Right cardiac atrium (tissue), 5 donors: ENCODE measurements around the gene UQCRC1. TPM values are rescaled to one million over a fixed set of nuclear protein-coding genes. Genes with fewer than 3 reads are reported as not detected.
A peak's percentile ranks its signal among the peaks of the same experiment; 100 is the strongest.
"Not testable (repeated sequence)": the region's sequence is repeated elsewhere in the genome, so short reads cannot be mapped to it uniquely, and the experiment has no call there.

Source experiments
- ATAC-seq, 2 donors: fragments of 200-7000 bp; cut with Tn5 transposase; one replicate each; pipeline versions ENCODE4 v1.8.0 to v1.9.1; 2020; ENCODE audit warnings: moderate library complexity in 2 of 2, mild to moderate bottlenecking in 1 of 2
- DNase-seq, 3 donors: peaks; one replicate each; pipeline ENCODE4 v3.0.0-alpha.2; 2020
- H3K27ac ChIP-seq: one replicate; pipeline ENCODE4 v1.5.1; 2013; ENCODE audit warnings: mild to moderate bottlenecking, low read length, control low read depth, moderate library complexity
- H3K27me3 ChIP-seq: one replicate; pipeline ENCODE4 v1.6.1; 2013; ENCODE audit not compliant: control insufficient read depth, insufficient read depth
- H3K4me1 ChIP-seq: one replicate; pipeline ENCODE4 v1.6.1; 2013; ENCODE audit warnings: low read length; ENCODE audit not compliant: control insufficient read depth, insufficient read depth
- H3K4me3 ChIP-seq: one replicate; pipeline ENCODE4 v1.5.1; 2013; ENCODE audit warnings: low read length, control low read depth
- H3K9me3 ChIP-seq: one replicate; pipeline ENCODE4 v1.6.1; 2013; ENCODE audit warnings: low read length; ENCODE audit not compliant: control insufficient read depth
- WGBS: extraction: QIAGEN DNeasy Blood & Tissue Kit; methylation state at CpG from one replicate; pipeline ENCODE4 v1.1.7; 2013; 5-methylcytosine and 5-hydroxymethylcytosine counted together
- intact Hi-C, 4 donors: fragments of 100-400 bp; cut with DNase I; formaldehyde crosslinking; loops; one replicate each; pipeline versions ENCODE4 v1.11.0 to v1.14.0; 2022 to 2023
- microRNA-seq, 2 donors: library from miRNA; unstranded; fragments of <30 nt; microRNA quantifications; one replicate each; pipeline ENCODE4 v1.2.0, GENCODE V29; 2020 to 2021
- polyA plus RNA-seq: library from polyadenylated mRNA; stranded (reverse); fragments of 200-250 nt; gene quantifications from one replicate; pipeline ENCODE4 v1.2.3, GENCODE V29; 2013
- total RNA-seq, 4 donors: library from RNA; stranded (reverse); fragmentation: NEBNext Ultra II Directional; extraction: Animal tissue kit (Norgen Biotek cat#: 25700); gene quantifications; one replicate each; pipeline ENCODE4 v1.2.1, GENCODE V29; 2021
- donor health status: healthy with polysubstance abuse.
- donor health status: DM: no; HTN: yes; CAD: no.
- donor health status: DM: no; HTN: no; CAD: no.
- donor health status: DM: no; HTN: yes; CAD: no; lungs with severe emphysema.
- donor health status: DM: yes; HTN: yes; CAD: no.

Gene UQCRC1
- total and polyA plus RNA-seq, 5 donors = 622 to 865 (median 649) TPM

DNA sequence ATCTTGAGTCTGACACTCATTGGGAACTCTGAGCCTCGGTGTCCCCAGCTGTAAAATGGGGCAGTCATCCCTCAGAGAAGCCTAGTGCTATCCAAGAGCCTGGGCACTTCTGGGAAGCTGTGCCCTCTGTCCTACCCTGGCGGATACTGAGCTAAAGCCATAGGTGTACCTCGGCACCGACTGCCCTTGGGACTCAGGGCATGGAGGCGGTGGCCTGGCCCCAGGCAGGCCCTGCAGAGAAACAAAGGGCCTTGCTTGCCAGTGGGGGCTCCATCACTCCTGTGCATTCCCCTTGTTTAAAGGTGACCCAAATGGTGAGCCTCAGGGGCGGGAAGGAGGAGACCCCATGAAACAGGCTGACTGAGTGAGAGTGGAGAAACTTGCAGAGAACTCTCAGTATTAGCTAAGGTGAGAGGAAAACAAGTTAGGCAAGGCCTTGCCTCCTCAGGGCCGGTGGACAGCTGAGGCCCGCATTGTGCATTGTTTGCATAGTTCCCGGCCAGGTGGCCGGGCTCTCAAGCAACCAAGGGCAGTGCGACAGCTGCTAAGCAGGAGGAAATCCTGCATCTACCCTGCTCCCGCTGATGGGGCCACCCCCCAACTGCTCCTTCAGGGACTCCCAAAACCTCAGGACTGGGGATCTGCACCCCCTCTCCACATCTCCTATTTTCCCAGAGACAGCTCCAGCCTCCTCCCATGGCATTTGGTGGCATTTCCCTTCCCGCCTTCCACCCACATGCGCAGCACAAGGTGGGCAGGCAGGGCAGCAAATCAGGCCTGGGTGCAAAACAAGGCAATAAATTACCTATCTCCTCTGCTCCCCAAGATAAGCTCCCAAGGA lies 57.1 kb downstream of the UQCRC1 start:
- no peak overlapping the region for H3K27ac ChIP-seq
- no peaks in the 10 kb centered on the region for H3K27me3 ChIP-seq
- 87% methylated on average over 14 of the region's 14 CpGs for WGBS
- no peak overlapping the region for H3K4me3 ChIP-seq
- no peaks in the 10 kb centered on the region for H3K4me1 ChIP-seq
- no peak for ATAC-seq
- peak in 2 of 3 donors; percentile 13 to 36 for DNase-seq
- no peaks in the 10 kb centered on the region for H3K9me3 ChIP-seq
- intact Hi-C loops = no loop called here

DNA sequence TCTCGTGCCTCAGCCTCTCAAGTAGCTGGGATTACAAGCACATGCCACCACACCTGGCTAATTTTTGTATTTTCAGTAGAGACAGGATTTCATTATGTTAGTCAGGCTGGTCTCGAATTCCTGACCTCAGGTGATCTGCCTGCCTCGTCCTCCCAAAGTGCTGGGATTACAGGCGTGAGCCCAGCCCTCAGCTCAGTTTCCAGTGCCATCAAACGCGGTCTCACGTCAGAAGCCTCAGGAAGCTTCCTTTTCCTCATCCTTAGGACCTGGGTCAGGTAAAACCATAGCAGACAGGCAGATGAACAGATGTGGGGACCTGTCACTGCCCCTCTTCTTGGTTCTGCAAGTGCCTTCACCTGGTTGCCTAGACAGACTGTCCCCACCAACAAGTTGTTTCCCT lies 57.8 kb downstream of the UQCRC1 start:
- H3K27me3 ChIP-seq, H3K27ac ChIP-seq, H3K9me3 ChIP-seq, H3K4me3 ChIP-seq, ATAC-seq, intact Hi-C loops, H3K4me1 ChIP-seq: not testable (repeated sequence)
- DNase-seq = peak in 1 of 3 donors; percentile 6
- WGBS = 90% methylated on average over 7 of the region's 7 CpGs

Small RNAs within 50 kb of the gene (microRNA-seq; reads per million reads assigned to microRNA genes)
- gene MIR4793 (0 reads per million in 2 donors), gene MIR6823 (0 reads per million in 2 donors), gene MIR711 (0 reads per million in 2 donors)

Other genes starting within 250 kb of the UQCRC1 start
- gene FBXW12, start 237.4 kb downstream of the UQCRC1 start, total RNA-seq = not detected
- not detected for gene FBXW12, start 237.4 kb downstream of the UQCRC1 start, polyA plus RNA-seq
- 10 to 100 TPM; 49.4 to 84.5 (median 55.0) TPM for gene PLXNB1, start 179.6 kb downstream of the UQCRC1 start, total RNA-seq
- 52.7 TPM for gene PLXNB1, start 179.6 kb downstream of the UQCRC1 start, polyA plus RNA-seq
- gene CCDC51, start 169.5 kb downstream of the UQCRC1 start, total RNA-seq = 10 to 100 TPM in 3 of 4 donors, 1 to 10 TPM in 1; 8.7 to 11.5 (median 11.1) TPM
- gene CCDC51, start 169.5 kb downstream of the UQCRC1 start, polyA plus RNA-seq = 11.2 TPM
- gene TMA7, start 169.4 kb downstream of the UQCRC1 start, total RNA-seq = 100 to 1,000 TPM; 187 to 270 (median 216) TPM
- gene TMA7, start 169.4 kb downstream of the UQCRC1 start, polyA plus RNA-seq = 526 TPM
- gene ATRIP, start 162.9 kb downstream of the UQCRC1 start, total RNA-seq = 1 to 10 TPM; 4.0 to 5.2 (median 4.3) TPM
- gene ATRIP, start 162.9 kb downstream of the UQCRC1 start, polyA plus RNA-seq = 3.5 TPM
- gene SHISA5, start 105.5 kb downstream of the UQCRC1 start, total RNA-seq = 10 to 100 TPM; 72.9 to 93.1 (median 76.2) TPM
- gene SHISA5, start 105.5 kb downstream of the UQCRC1 start, polyA plus RNA-seq = 57.0 TPM
- 1 to 10 TPM; 1.9 to 2.7 (median 2.1) TPM for gene PFKFB4, start 52.8 kb downstream of the UQCRC1 start, total RNA-seq
- 0.75 TPM for gene PFKFB4, start 52.8 kb downstream of the UQCRC1 start, polyA plus RNA-seq
- not detected for gene UCN2, start 45.9 kb downstream of the UQCRC1 start, total RNA-seq
- gene UCN2, start 45.9 kb downstream of the UQCRC1 start, polyA plus RNA-seq = 0.16 TPM
- 10 to 100 TPM in 2 of 4 donors, 1 to 10 TPM in 2; 4.8 to 20.4 (median 10.6) TPM for gene COL7A1, start 14.3 kb downstream of the UQCRC1 start, total RNA-seq
- 8.7 TPM for gene COL7A1, start 14.3 kb downstream of the UQCRC1 start, polyA plus RNA-seq
- not detected for gene TMEM89, start 12.1 kb upstream of the UQCRC1 start, total RNA-seq
- not detected for gene TMEM89, start 12.1 kb upstream of the UQCRC1 start, polyA plus RNA-seq
- gene SLC26A6, start 25.8 kb upstream of the UQCRC1 start, total RNA-seq = 10 to 100 TPM in 3 of 4 donors, 1 to 10 TPM in 1; 8.6 to 15.4 (median 14.5) TPM
- gene SLC26A6, start 25.8 kb upstream of the UQCRC1 start, polyA plus RNA-seq = 12.0 TPM
- gene CELSR3, start 53.2 kb upstream of the UQCRC1 start, total RNA-seq = under 1 TPM; 0.20 to 0.33 (median 0.27) TPM
- 0.27 TPM for gene CELSR3, start 53.2 kb upstream of the UQCRC1 start, polyA plus RNA-seq
- 10 to 100 TPM; 31.1 to 49.8 (median 42.1) TPM for gene NCKIPSD, start 76.3 kb upstream of the UQCRC1 start, total RNA-seq
- 32.5 TPM for gene NCKIPSD, start 76.3 kb upstream of the UQCRC1 start, polyA plus RNA-seq
- gene IP6K2, start 107.6 kb upstream of the UQCRC1 start, total RNA-seq = 10 to 100 TPM; 21.2 to 43.2 (median 33.8) TPM
- 57.8 TPM for gene IP6K2, start 107.6 kb upstream of the UQCRC1 start, polyA plus RNA-seq
- gene PRKAR2A, start 238.2 kb upstream of the UQCRC1 start, total RNA-seq = 10 to 100 TPM; 42.9 to 50.5 (median 46.3) TPM
- 12.1 TPM for gene PRKAR2A, start 238.2 kb upstream of the UQCRC1 start, polyA plus RNA-seq